Measurements from ENCODE around the gene ACER3.
"Not testable (repeated sequence)": the region's sequence is repeated elsewhere in the genome, so short reads cannot be mapped to it uniquely, and the experiment has no call there.

ACER3 gene

GRCh38 chr11:76995081-76995576, 134.4 kb downstream of the ACER3 start:
- no peak for DNase-seq (ENCODE audit: low spot score)

- DNase-seq (ENCODE audit: low spot score): no peak
Measured at GRCh38 chr11:76997512-76997911, 136.8 kb downstream of the ACER3 start.

- no peak for DNase-seq (ENCODE audit: low spot score)
Measured at GRCh38 chr11:76999597-76999996, 138.9 kb downstream of the ACER3 start.

- no peak for DNase-seq (ENCODE audit: low spot score)
Measured at GRCh38 chr11:77001613-77002012, 140.9 kb downstream of the ACER3 start.

GRCh38 chr11:77002776-77003175, 142.1 kb downstream of the ACER3 start:
- no peak for DNase-seq (ENCODE audit: low spot score)

DNA sequence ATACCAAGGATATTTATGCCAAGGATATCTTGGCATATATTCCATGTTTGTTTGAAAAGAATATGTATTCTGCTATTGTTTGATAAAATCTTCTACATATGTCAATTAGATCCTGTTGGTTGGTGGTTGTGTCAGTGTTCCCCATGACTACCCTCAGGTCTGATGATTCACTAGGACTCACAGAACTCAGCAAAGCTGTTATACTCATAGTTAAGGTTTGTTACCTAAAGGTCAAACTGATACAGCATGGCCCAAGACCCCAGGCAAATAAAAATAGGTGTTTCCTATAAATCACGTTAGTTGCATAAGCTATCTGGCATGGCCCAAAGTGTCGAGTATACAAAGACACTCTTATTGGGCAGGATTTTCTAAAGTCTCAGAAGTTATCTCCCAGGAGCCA, 143.2 kb downstream of the ACER3 start:
- DNase-seq (ENCODE audit: low spot score): no peak

DNA sequence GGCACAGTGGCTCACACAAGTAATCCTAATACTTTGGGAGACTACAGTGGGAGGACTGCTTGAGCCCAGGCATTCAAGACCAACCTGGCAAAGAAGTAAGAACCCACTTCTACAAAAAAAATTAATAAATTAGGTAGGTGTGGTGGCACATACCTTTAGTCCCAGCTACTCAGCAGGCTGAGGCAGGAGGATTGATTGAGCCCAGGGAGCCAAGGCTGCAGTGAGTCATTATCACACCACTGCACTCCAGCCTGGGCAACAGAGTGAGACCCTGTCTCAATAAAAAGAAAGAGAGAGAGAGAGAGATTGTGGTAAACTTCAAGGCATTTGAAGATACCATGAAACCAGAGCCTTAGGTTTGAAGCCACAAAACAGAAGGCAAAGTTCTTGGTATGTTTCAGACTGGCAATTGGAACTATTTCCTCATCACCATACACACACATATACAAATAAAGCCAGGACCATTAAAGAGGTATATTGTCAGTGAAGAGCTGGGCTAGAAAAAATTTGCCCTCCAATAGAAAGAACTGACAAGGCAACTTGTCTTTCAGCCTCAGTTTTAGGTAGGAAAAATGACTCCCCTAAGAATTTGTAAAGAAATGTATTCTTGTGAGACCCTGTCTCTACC, 148.9 kb downstream of the ACER3 start:
- DNase-seq (ENCODE audit: low spot score): no peak

DNA sequence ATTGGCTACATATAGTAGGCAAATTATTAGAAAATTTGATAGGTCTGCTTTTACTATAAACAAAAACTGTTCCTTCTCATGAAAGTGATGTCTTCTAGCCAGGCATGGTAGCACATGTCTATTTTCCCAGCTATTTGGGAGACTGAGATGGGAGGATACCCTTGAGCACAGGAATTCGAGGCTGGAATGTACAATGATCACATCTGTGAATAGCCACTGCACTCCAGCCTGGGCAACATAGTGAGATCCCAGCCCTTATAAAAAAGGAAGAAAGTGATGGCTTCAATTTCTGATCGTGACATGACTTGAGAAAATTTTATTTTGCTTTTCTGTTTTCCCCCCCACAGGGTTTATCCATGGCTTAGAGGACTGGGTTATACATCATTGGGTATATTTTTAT, 154.0 kb downstream of the ACER3 start:
- DNase-seq (ENCODE audit: low spot score): no peak

DNA sequence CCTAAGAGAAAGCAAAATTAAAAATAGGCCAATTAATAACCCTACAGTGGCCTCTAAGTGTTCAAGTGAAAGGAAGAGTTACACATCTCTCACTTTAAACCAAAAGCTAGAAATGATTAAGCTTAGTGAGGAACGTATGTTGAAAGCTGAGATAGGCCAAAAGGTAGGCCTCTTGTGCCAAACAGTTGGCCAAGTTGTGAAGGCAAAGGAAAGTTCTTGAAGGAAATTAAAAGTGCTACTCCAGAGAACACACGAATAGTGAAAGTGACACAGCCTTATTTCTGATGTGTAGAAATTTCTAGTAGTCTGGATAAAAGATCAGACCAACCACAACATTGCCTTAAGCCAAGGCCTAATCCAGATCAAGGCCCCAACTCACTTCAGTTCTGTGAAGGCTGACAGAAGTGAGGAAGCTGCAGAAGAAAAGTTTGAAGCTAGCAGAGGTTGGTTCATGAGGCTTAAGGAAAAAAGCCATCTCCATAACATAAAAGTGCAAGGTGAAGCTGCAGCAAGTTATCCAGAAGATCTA, 157.7 kb downstream of the ACER3 start:
- not testable (repeated sequence) for DNase-seq (ENCODE audit: low spot score)

GRCh38 chr11:77019976-77020595, 159.4 kb downstream of the ACER3 start:
- DNase-seq (ENCODE audit: low spot score): no peak

GRCh38 chr11:77020734-77021133, 160.0 kb downstream of the ACER3 start:
- no peak for DNase-seq (ENCODE audit: low spot score)

GRCh38 chr11:77024745-77025144, 164.0 kb downstream of the ACER3 start:
- no peak for DNase-seq (ENCODE audit: low spot score)

- DNase-seq (ENCODE audit: low spot score): no peak
Measured at GRCh38 chr11:77026221-77026620, 165.5 kb downstream of the ACER3 start.

DNA sequence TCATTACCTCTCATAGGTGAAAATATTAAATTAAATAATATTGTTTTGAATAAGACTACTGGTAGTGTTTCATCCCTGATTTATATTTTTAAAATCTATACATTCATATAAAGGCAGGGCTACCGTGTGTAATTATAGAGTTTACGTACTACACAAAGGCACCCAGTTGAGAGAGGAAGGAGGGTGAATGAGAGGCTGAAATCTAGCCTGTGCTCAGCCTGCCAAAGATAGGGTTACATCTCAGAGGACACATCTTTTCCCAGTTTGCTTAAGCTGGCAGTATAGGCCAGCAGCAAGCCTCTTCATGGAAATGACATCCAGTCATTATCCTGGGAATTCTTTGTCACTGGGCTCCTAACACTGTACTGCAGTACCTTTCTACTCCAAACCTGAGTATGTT, 166.0 kb downstream of the ACER3 start:
- no peak for DNase-seq (ENCODE audit: low spot score)

DNA sequence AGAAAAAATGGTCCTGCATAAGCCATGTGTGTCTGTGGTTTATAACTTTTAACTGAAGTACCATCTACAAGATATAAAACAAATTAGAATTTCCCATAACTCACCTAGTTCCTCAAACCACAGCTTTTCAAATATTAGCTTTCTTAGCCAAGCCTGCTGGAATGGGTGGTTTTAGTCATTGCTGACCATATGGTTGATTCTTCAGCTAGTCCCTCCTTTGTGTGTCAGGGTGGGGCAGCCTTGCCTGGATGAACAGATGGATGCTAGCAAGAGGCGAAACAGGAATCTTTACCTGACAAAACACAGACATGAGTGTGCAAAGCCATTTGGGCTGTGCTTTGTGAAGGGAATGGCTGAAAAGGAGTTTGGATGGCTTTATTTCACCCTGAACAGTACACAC, 166.6 kb downstream of the ACER3 start:
- DNase-seq (ENCODE audit: low spot score): no peak

DNA sequence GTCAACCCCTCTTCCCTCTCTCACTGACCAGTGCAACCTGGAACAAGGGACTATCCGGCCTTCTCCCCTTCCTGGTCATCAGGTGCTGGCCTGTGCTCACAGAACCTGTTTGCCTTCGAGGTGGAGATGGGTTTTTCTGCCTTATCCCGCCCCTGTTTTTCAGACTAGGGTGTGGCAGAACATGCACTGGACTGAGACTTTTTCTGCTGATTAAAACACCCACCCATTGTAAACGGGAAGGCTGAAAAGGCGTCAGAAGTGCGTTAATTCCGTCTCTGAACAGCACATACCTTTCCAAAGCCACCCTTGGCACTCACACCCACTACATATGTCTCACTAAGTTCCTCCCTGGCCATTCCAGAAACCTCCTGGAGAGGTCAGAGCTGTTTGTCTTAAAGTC, 169.1 kb downstream of the ACER3 start:
- DNase-seq (ENCODE audit: low spot score): no peak

- no peak for DNase-seq (ENCODE audit: low spot score)
Measured at GRCh38 chr11:77030834-77031414, 170.2 kb downstream of the ACER3 start.

GRCh38 chr11:77031599-77031998, 170.9 kb downstream of the ACER3 start:
- DNase-seq (ENCODE audit: low spot score): no peak

DNA sequence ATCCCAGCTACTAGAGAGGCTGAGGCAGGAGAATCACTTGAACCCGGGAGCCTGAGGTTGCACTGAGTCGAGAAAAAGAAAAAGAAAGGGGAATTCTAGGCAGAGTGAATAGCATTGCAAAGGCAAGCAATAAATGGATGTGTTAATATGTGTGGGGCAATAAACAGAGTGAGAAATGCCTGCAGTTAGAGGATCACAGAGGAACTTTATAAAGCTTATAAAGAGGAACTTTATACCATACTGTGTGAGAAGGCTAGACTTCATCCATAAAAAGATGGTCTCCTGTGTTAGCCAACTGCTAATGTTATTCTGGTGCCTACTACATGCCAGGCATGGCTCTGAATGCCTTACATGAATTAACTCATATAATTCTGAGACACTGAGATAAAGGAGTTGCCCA, 174.3 kb downstream of the ACER3 start:
- no peak for DNase-seq (ENCODE audit: low spot score)

DNA sequence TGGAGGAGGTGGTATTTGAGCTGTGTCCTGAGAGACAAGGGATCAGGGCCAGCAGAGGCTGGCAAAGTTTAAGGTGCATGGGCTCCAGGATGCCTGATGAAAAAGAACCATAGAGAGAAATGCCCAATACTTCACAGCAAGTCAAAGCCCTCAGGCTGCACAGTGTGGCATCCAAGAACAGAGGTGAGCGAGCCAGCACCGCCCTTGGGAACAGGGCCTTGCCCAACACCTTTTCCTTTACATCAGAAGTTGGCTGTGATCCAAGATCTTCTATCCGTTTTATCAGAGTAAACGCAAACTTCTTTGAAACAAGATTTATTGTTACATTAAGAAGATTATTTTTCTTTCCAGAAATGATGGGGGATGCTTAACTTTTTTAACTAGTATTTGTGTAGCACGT, 174.9 kb downstream of the ACER3 start:
- no peak for DNase-seq (ENCODE audit: low spot score)

DNA sequence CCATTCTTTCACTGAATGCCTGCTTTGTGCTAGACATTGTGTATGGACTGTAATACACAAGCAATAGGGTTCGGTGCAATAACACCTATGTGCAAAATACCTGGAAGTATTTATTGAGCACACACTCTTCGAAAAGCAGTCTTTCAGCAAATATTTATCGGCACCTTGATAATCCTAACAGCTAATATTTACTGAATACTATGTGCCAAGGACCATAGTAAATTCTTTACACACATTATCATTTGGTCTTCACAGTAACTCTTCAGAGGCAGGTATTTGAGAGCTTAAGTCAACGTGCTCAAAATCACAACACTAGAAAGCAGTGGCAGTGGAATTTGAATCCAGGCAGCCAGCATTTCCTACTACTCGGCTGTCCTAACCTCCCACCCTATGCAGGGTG, 175.7 kb downstream of the ACER3 start:
- no peak for DNase-seq (ENCODE audit: low spot score)

- no peak for DNase-seq (ENCODE audit: low spot score)
Measured at GRCh38 chr11:77037057-77037456, 176.3 kb downstream of the ACER3 start.

GRCh38 chr11:77038029-77038824, 177.5 kb downstream of the ACER3 start:
- no peak for DNase-seq (ENCODE audit: low spot score)
